GM12878 (cell line): Measurements from ENCODE around the gene ARRDC4. TPM values are rescaled to one million over a fixed set of nuclear protein-coding genes. Genes with fewer than 3 reads are reported as not detected.

Source experiments
- ATAC-seq: fragments of 200-7000 bp; cut with Tn5 transposase; 3 replicates; pipeline ENCODE4 v1.9.1; 2020; ENCODE audit warnings: mild to moderate bottlenecking, moderate library complexity
- BruUV-seq: library from RNA; stranded (reverse); fragments of 400-500 nt; replicated peaks from 2 replicates; lab custom pipeline; 2021; lab: Mats Ljungman, UMichigan
- CTCF ChIA-PET: fragments of 300-600 bp; sonication (Branson Sonifier 250); formaldehyde crosslinking; extraction: SDS; loops from one replicate; lab custom pipeline; 2021; ENCODE audit warnings: inconsistent platforms; lab: Yijun Ruan, JAX
- POLR2A ChIA-PET: fragments of 350-600 bp; formaldehyde crosslinking; extraction: SDS; loops from one replicate; lab custom pipeline; 2021; ENCODE audit warnings: inconsistent platforms; lab: Charles Lee
- RAD21 ChIA-PET: fragments of 300-600 bp; sonication (Branson Sonifier 250); formaldehyde crosslinking; loops from one replicate; lab custom pipeline; 2023; ENCODE audit warnings: antibody characterized with exemption; ENCODE audit not compliant: unreplicated experiment; lab: Charles Lee
- SMC1A ChIA-PET: fragments of 300-600 bp; sonication (Branson Sonifier 250); formaldehyde crosslinking; loops from one replicate; lab custom pipeline; 2023; ENCODE audit not compliant: unreplicated experiment, uncharacterized antibody; lab: Charles Lee
- DNase-seq: peaks from one replicate; pipeline ENCODE4 v3.0.0-alpha.2; 2011; ENCODE audit warnings: low read depth, low spot score
- FAIRE-seq: peaks from 3 replicates; lab custom pipeline; 2011; peaks lifted over from hg19 to GRCh38; lab: Jason Lieb, UNC
- H2AFZ ChIP-seq: 2 replicates; pipeline ENCODE4 v1.6.0; 2011; ENCODE audit warnings: low read depth, low read length, control low read depth; ENCODE audit not compliant: control insufficient read depth
- H3K27ac ChIP-seq: 2 replicates; pipeline ENCODE4 v1.5.1; 2011; ENCODE audit warnings: control low read depth; ENCODE audit not compliant: control insufficient read depth, insufficient read depth
- H3K27me3 ChIP-seq, 2 experiments: replicated peaks in 1 of 2; 2 replicates each; pipeline versions ENCODE4 v1.6.0 to v1.6.1; 2011; ENCODE audit warnings: low read length in 1 of 2; ENCODE audit not compliant: control insufficient read depth in 2 of 2, insufficient read depth in 2 of 2
- H3K36me3 ChIP-seq, 2 experiments: 2 replicates each; pipeline ENCODE4 v1.5.1; 2011; ENCODE audit warnings: low read length in 1 of 2; ENCODE audit not compliant: control insufficient read depth in 2 of 2, insufficient read depth in 2 of 2
- H3K4me1 ChIP-seq: 2 replicates; pipeline ENCODE4 v1.6.1; 2011; ENCODE audit warnings: mild to moderate bottlenecking, low read length, moderate library complexity, mixed read lengths; ENCODE audit not compliant: control insufficient read depth, insufficient read depth
- H3K4me2 ChIP-seq: 2 replicates; pipeline ENCODE4 v1.6.0; 2011; ENCODE audit warnings: control low read depth; ENCODE audit not compliant: control insufficient read depth, insufficient read depth
- H3K4me3 ChIP-seq: fragments of 200-600 bp; sonication (generic); 2 replicates; pipeline ENCODE4 v1.5.1; 2016
- H3K79me2 ChIP-seq: 2 replicates; pipeline ENCODE4 v1.6.0; 2011; ENCODE audit warnings: low read length; ENCODE audit not compliant: control insufficient read depth, insufficient read depth
- H3K9ac ChIP-seq: 2 replicates; pipeline ENCODE4 v1.8.0; 2011; ENCODE audit warnings: low read length, control low read depth, mixed read lengths; ENCODE audit not compliant: control insufficient read depth, insufficient read depth
- H3K9me3 ChIP-seq: replicated peaks from 3 replicates; pipeline ENCODE4 v1.5.1; 2011; ENCODE audit warnings: mild to moderate bottlenecking, low read length; ENCODE audit not compliant: control insufficient read depth, insufficient read depth
- H4K20me1 ChIP-seq: 2 replicates; pipeline ENCODE4 v1.6.0; 2011; ENCODE audit not compliant: control insufficient read depth, insufficient read depth
- ASH2L ChIP-seq: fragments of 300-600, 200-600 bp; sonication (generic); IDR thresholded peaks from 2 replicates; pipeline ENCODE4 v1.6.1; 2017; ENCODE audit warnings: low read depth, mild to moderate bottlenecking, borderline replicate concordance
- BACH1 ChIP-seq: fragments of 450-650 bp; IDR thresholded peaks from 2 replicates; pipeline ENCODE4 v1.6.1; 2017; ENCODE audit warnings: mild to moderate bottlenecking, borderline replicate concordance
- BHLHE40 ChIP-seq, 2 experiments: fragments of 450-650 bp in 1 of 2; IDR thresholded peaks; 2 replicates each; pipeline ENCODE4 v1.6.1; 2011 to 2017; ENCODE audit warnings: low read depth in 2 of 2, borderline replicate concordance in 1 of 2, improper control_type of control experiment in 1 of 2, low read length in 1 of 2, mild to moderate bottlenecking in 1 of 2
- CBX5 ChIP-seq: sonication (generic); IDR thresholded peaks from 2 replicates; pipeline ENCODE4 v1.6.1; 2016; ENCODE audit warnings: low read depth, moderate library complexity, mild to moderate bottlenecking, inconsistent platforms
- MTA2 ChIP-seq: fragments of 450-650 bp; IDR thresholded peaks from 2 replicates; pipeline ENCODE4 v1.6.1; 2016; ENCODE audit warnings: low read depth, mild to moderate bottlenecking, moderate library complexity
- RAD21 ChIP-seq: IDR thresholded peaks from 2 replicates; pipeline ENCODE4 v1.6.1; 2011; ENCODE audit warnings: mild to moderate bottlenecking, low read depth, low read length, moderate library complexity; ENCODE audit not compliant: insufficient read depth
- SKIL ChIP-seq: fragments of 450-650 bp; IDR thresholded peaks from 2 replicates; pipeline ENCODE4 v1.6.1; 2017; ENCODE audit warnings: mild to moderate bottlenecking, low read depth, inconsistent platforms; ENCODE audit not compliant: poor library complexity, severe bottlenecking
- SP1 ChIP-seq: IDR thresholded peaks from one replicate; pipeline ENCODE4 v1.6.1; 2011; ENCODE audit warnings: low read depth, low read length
- SPI1 ChIP-seq: IDR thresholded peaks from 2 replicates; pipeline ENCODE4 v1.6.1; 2011; ENCODE audit warnings: low read depth, mild to moderate bottlenecking, low read length, moderate library complexity, borderline replicate concordance; ENCODE audit not compliant: insufficient read depth
- SUPT20H ChIP-seq: IDR thresholded peaks from 2 replicates; pipeline ENCODE4 v1.6.1; 2011; ENCODE audit warnings: low read depth, mild to moderate bottlenecking, low read length, moderate library complexity, borderline replicate concordance; ENCODE audit not compliant: control insufficient read depth
- TAF1 ChIP-seq: IDR thresholded peaks from 2 replicates; pipeline ENCODE4 v1.6.1; 2011; ENCODE audit warnings: mild to moderate bottlenecking, low read depth, low read length, borderline replicate concordance
- ZNF217 ChIP-seq: fragments of 450-650 bp; IDR thresholded peaks from 2 replicates; pipeline ENCODE4 v1.6.1; 2017; ENCODE audit warnings: antibody characterized with exemption, mild to moderate bottlenecking
- WGBS: methylation state at CpG from one replicate; pipeline ENCODE4 v1.1.6; 2016; ENCODE audit warnings: low lambda C conversion rate; ENCODE audit not compliant: insufficient replicate concordance, insufficient coverage; ENCODE audit errors: missing lambda C conversion rate; 5-methylcytosine and 5-hydroxymethylcytosine counted together
- in situ Hi-C: fragments of 300-500 bp; cut with MboI; formaldehyde crosslinking; loops from 9 replicates; pipeline ENCODE4 v1.14.3; 2018; ENCODE audit warnings: mixed read lengths
- intact Hi-C: fragments of 100-400 bp; cut with micrococcal nuclease; formaldehyde crosslinking; loops from one replicate; pipeline ENCODE4 v1.14.2; 2022; ENCODE audit not compliant: unreplicated experiment
- polyA plus RNA-seq, 11 experiments: library from polyadenylated mRNA; depleted of rRNA in 4 of 11; unstranded in 6 of 11; stranded (reverse) in 5 of 11; fragments of >200 nt; fragmentation: Nextera tagmentation in 4 of 11; fragmentation: Illumina TruSeq in 1 of 11; extraction: Ambion mirVana in 4 of 11; extraction: Trizol in 1 of 11; gene quantifications; 1 replicate in 1 of 11; 2 replicates in 10 of 11; pipeline versions ENCODE4 v1.2.1 to v1.2.3, GENCODE V29; 2011 to 2016; ENCODE audit warnings: inconsistent platforms in 2 of 11, missing spikeins in 2 of 11, low read depth in 1 of 11
- total RNA-seq, 4 experiments: library from RNA; depleted of rRNA in 3 of 4; stranded (reverse); fragments of >200 nt in 3 of 4; fragmentation: Illumina TruSeq in 1 of 4; extraction: Trizol in 1 of 4; gene quantifications; 2 replicates each; pipeline versions ENCODE4 v1.2.1 to v1.2.3, GENCODE V29; 2013 to 2021
- TF ChIP-seq, protein P1 (sequence below): fragments of 450-650 bp; formaldehyde crosslinking; IDR thresholded peaks from 2 replicates; pipeline ENCODE4 v1.4.0; 2022; ENCODE audit warnings: mild to moderate bottlenecking, moderate library complexity
- TF ChIP-seq, protein P2 (sequence below): fragments of 450-650 bp; IDR thresholded peaks from 2 replicates; pipeline ENCODE4 v1.6.1; 2016; ENCODE audit warnings: mild to moderate bottlenecking

ARRDC4 gene
- total and polyA plus RNA-seq, 10 of the 15 experiments (the other 5 are each of a cell fraction or from before 2014, with no cell fraction given), result 0.03 to 0.54 (median 0.07) TPM

DNA sequence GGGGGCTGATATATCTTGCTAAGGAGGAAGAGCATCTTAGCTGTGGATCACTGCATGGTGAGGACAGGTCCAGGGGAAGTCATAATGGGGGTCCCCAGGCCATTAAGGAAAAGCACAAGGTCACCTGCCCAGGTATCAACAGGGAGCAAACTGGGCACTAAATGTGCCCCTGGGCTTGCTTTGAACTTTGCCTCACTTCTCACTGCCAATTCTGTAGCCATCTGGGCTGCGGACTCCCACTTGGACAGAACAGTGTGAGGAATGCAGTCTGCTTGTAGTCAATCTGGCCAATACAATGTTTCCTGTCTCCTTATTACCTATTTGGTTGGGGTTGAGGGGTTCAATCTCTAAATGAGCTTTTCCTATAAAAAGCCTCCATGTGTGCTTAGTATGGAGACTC is 21.3 kb downstream of the ARRDC4 start:
- no peak for ATAC-seq
- H3K4me1 ChIP-seq, result no peaks in the 10 kb centered on the region
- no peak for FAIRE-seq
- no peak overlapping the region for H3K4me2 ChIP-seq
- no peaks in the 10 kb centered on the region for H3K27me3 ChIP-seq
- POLR2A ChIA-PET, result no interaction called here
- intact Hi-C loops, result no loop called here
- BruUV-seq, result no TSS peak
- TF ChIP-seq ASH2L (no peak), BACH1 (no peak), SPI1 (no peak), SKIL (no peak), SUPT20H (no peak), SP1 (no peak), ZNF217 (no peak), RAD21 (no peak), BHLHE40 (IDR thresholded peaks at IDR 0.05; ENCODE audit: borderline replicate concordance in 1 of 2, low read depth in 2 of 2, low read length in 1 of 2) (no peak), TAF1 (no peak), MTA2 (no peak), CBX5 (no peak)
- TF ChIP-seq, protein P1, sequence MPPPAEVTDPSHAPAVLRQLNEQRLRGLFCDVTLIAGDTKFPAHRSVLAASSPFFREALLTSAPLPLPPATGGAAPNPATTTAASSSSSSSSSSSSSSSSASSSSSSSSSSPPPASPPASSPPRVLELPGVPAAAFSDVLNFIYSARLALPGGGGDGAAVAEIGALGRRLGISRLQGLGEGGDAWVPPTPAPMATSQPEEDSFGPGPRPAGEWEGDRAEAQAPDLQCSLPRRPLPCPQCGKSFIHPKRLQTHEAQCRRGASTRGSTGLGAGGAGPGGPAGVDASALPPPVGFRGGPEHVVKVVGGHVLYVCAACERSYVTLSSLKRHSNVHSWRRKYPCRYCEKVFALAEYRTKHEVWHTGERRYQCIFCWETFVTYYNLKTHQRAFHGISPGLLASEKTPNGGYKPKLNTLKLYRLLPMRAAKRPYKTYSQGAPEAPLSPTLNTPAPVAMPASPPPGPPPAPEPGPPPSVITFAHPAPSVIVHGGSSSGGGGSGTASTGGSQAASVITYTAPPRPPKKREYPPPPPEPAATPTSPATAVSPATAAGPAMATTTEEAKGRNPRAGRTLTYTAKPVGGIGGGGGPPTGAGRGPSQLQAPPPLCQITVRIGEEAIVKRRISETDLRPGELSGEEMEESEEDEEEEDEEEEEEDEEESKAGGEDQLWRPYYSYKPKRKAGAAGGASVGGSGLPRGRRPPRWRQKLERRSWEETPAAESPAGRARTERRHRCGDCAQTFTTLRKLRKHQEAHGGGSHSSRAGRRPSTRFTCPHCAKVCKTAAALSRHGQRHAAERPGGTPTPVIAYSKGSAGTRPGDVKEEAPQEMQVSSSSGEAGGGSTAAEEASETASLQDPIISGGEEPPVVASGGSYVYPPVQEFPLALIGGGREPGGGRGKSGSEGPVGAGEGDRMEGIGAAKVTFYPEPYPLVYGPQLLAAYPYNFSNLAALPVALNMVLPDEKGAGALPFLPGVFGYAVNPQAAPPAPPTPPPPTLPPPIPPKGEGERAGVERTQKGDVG (CRISPR knock-in tag), result no peak
- TF ChIP-seq, protein P2, sequence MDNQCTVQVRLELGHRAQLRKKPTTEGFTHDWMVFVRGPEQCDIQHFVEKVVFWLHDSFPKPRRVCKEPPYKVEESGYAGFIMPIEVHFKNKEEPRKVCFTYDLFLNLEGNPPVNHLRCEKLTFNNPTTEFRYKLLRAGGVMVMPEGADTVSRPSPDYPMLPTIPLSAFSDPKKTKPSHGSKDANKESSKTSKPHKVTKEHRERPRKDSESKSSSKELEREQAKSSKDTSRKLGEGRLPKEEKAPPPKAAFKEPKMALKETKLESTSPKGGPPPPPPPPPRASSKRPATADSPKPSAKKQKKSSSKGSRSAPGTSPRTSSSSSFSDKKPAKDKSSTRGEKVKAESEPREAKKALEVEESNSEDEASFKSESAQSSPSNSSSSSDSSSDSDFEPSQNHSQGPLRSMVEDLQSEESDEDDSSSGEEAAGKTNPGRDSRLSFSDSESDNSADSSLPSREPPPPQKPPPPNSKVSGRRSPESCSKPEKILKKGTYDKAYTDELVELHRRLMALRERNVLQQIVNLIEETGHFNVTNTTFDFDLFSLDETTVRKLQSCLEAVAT, result no peak
- TF ChIP-seq, all 136 proteins: peak for 0
- H3K79me2 ChIP-seq, result no peaks in the 10 kb centered on the region
- no peaks in the 10 kb centered on the region for H3K36me3 ChIP-seq
- 0% methylated on average over 1 of the region's 1 CpG for WGBS
- in situ Hi-C loops, result no loop called here
- H2AFZ ChIP-seq, result no peak overlapping the region
- H4K20me1 ChIP-seq, result no peaks in the 10 kb centered on the region
- no peak for DNase-seq
- H3K9ac ChIP-seq, result no peak overlapping the region
- ChIA-PET RAD21 (no interaction called here), SMC1A (no interaction called here), CTCF (no interaction called here)
- H3K4me3 ChIP-seq, result no peak overlapping the region
- no peak overlapping the region for H3K27ac ChIP-seq
- no peaks in the 10 kb centered on the region for H3K9me3 ChIP-seq
